HG02973 (cell line): ENCODE data around the gene LITAFD.
"Not testable (repeated sequence)": the region's sequence is repeated elsewhere in the genome, so short reads cannot be mapped to it uniquely, and the experiment has no call there.

Experiments
- ATAC-seq: cut with Tn5 transposase; IDR thresholded peaks from one replicate; pipeline ENCODE4 v1.9.1; 2021; ENCODE audit warnings: moderate library complexity; ENCODE audit not compliant: unreplicated experiment

Gene LITAFD

DNA sequence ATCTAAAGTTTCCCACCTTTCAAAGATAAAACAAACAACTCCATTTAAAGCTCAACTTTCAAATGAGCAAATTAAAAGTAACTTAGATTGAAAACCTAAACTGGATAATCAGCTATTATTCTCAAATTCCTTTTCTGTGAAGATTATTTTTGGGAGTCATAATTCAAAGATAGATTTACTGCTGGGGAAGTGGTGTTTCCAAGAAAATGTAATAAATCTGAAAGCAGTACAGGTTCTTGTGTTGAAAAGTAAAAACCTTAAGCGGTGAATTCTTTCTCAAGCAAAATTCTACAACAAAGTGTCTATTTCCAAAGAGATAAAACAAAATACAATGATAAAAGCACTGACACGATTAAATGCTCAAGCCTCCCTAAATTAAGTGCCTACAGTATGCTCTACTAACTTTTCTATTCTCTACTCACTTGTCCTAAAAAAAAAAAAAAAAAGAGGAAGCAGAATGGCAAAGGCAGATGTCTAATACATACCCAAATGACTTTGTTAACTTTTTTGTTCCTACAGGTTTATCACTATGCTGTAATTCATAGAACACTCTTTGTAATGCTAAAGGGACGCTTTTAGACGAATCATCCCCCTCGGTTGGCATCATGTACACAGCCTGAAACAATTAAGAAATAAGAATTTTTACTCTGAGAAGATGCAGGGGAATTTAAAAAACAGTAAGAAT, 34.5 kb downstream of the LITAFD start:
- ATAC-seq, result no peak

DNA sequence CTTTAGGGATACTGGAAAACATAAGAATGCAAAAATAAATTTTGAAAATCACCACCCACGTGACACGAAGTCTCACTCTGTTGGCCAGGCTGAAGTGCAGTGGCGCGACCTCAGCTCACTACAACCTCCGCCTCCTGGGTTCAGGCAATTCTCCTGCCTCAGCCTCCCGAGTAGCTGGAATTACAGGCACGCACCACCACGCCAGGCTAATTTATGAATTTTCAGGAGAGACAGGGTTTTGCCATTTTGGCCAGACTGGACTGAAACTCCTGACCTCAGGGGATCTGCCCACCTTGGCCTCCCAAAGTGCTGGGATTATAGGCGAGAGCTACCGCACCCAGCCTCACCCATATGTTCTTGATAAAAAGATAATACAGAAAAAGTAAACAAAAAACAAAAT, 35.2 kb downstream of the LITAFD start:
- not testable (repeated sequence) for ATAC-seq

DNA sequence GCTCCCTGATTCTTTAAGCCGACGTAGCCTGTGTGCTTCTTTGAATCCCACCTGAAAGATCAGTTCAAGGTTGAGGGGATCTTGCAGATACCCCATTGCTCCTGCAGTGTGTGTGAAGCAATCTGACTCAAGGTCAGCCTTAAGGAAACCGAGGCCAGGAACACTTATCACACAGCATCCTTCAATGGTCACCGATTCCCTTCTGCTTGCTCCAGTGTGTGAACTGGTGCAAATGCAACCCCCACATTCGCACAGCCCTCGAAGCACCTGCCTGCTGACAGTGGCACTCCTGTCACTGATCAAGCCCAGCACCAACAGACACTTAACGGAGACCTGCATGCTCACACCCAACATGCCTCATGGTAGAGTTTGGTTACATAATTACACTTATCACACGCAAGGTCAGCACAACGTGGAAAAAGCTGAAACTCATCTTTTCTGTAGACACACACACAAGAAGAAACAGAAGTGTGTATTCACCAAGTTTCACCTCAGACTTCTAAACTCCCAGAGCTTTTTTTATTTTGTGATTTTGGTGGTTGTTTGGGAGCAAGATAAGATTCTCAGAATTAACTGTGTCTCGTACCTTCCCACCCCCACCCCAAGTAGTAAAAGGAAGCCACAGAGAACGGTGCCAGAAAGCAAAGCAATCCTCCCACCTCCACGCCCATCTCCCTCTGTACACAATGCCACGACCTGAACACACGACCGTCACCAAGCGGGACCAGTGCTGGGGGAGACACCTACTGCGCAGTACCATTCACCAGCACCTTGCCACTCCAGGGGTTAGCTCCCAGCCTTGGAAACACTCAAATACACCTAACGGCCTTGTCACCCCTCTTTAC, 37.2 kb downstream of the LITAFD start:
- ATAC-seq, result no peak

DNA sequence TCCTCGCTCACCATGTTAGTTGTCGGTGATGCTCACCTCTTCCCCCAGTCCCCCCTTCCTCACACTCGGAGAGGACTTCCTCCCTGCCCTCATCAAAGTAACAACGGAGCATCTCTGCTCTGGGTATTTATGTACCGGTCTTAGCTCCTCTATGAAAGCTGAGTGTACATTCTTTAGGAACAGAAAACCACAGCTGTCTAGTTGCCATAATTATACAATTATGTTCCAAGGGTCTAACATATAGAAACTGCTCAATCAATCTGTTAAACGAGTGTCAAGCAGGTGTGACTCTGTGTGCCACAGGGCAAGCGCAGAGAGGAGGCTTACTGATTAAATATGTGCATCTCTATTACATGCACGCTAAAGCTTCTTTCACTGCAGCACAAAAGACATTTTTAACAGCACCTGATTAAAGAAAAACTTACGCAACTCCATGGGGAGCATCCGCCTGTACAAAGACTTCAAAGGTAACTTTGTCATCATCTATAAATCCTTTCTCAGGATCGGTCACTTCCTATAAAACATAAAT, 37.8 kb downstream of the LITAFD start:
- ATAC-seq, result no peak

DNA sequence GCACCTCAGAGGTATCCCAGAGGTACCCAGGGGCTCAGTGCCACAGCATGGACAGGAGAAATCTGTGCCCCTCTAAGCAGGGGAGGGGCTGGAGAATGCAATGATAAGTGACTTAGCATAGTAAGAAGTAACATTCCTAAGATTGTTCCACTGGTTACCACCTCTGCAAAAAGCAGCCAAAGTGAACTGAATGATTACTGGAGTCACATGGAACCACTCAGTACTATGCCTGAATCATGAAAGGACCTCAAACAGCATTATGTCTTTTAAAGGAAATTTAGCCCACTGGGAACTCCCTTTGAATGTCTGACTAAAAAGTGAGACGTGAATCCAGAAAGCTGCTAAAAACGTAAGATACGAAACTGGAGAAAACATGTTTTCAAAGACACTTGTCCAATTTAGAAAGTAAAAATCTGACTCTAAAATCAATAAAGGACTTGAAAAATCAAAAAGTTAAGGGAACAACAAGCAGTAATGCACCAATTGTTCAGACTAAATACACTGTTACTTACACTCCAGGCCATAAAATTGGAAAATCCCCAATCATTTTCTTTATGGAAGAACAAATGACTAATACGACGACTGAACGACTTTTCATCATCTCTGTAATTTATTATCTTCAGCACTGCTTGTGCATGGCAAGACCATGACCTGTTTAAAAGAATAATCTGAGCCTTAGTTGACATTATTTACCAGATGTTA, 38.6 kb downstream of the LITAFD start:
- ATAC-seq, result no peak

DNA sequence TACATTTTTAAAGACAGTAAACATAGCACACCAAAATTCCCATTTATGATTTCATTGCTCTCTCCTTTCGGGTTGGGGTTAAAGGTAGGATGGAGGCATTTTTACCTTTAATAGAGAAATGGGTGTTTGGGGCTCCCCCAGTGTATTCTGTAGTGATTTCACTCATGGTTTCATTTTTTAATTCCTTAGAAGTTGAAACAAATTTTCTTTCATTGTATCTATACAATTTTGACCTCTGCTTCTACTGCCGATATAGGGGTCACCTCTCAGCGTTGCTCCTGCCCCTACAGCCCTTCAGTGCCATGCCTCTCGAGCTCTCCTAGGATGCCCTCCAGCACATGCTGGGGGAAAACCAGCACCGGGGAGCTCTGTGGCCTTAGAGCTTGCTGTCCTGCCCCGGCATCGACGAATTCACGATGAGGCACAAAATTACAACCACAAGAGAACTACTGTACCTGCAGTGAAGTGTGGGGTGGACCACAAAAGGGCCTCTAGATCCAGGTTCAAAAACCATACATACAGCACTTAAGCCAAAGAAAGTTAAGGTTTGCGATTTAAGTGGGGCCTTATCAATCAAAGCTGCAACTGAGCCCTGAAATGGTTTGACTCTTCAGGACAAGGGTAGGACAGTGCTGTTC, 39.3 kb downstream of the LITAFD start:
- ATAC-seq, result no peak

DNA sequence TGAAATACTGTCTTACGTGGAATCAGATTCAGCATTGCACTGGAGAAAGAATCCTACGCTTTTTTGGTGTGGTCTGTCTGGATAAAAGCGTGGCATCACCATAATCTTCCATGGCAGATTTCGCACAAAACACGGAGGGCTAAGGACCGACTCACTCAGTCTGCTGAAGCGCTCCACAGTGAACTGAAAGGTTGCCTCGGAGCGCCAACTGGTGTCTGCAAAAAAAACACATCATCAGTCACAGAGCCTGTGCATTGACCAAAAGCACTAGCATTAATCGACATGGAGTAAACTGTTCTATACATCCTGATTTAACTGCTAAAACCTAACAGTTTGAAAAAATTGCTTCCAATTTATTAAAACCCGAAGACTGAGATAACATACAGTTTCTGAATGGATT, 41.0 kb downstream of the LITAFD start:
- no peak for ATAC-seq

DNA sequence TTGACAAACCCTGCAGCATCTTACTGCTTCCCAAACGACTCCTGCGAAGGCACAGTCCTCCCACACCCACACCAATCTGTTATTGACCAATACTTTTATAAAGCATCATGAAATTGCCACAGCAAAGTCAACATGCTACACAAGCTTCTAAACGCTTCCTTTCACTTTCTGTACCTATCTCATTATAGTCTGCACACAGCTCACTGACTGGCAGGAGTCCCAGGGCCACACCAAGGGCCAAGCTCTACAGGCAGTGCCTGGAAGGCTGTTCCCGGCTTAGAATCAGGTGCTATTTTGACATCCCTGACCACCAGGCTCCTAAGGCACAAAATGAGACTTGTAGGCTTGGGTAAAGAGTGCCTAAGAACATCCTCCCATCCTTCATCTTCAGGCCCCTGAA, 42.1 kb downstream of the LITAFD start:
- ATAC-seq, result no peak

DNA sequence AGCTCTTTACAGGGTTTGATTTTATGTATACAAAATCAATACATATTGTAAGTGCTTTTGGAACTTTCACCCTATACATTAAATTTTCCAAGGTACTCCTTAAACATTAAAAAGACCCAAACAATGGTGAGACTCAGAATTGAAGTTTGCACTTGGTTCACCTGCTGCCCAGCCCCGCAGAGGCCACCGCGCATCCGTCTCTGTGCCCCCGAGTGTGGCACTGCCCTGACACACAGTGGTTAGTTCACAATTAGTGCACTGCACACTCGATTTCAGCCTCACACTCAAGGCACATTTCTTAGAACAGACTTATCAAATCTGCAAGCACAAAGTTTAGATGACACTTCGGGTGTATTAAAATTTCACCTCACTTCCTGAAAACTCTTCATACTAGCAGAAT, 43.3 kb downstream of the LITAFD start:
- ATAC-seq, result no peak

DNA sequence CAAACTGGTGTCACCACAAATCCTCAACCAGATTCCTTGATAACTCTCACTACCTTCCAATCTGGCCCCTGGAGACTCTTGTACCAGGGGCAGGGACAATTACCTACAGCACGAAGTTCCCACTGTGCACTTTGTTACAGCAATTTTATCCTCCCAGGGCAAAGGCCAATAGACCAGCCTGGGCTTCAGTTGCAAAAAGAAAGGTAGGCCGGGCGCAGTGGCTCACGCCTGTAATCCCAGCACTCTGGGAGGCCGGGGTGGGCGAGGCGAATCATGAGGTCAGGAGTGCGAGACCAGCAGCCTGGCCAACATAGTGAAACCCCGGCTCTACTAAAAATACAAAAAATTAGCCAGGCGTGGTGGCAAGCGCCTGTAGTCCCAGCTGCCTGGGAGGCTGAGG, 44.7 kb downstream of the LITAFD start:
- ATAC-seq, result no peak

DNA sequence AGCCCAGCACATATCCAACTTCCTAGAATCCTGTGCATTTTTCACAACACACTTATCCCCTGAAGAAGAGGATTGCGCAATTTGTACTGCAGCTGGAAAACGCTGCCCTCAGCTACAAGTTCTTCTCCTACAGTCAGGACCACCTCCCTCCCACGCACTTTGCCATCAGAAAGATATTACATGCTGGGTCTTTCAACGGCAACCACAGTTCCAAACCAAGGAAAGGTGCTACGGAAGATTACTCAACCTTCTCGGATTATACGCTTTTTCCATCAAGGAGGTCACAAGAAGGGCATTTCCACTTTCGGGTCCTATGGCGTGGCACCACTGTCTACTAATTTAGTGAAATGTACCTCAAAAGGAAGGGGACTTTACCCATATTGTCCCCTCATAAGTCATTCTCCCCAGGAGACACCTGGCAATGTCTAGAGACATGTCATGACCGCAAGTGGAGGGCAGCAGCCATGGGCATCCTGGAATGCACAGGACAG, 46.4 kb downstream of the LITAFD start:
- ATAC-seq, result no peak

DNA sequence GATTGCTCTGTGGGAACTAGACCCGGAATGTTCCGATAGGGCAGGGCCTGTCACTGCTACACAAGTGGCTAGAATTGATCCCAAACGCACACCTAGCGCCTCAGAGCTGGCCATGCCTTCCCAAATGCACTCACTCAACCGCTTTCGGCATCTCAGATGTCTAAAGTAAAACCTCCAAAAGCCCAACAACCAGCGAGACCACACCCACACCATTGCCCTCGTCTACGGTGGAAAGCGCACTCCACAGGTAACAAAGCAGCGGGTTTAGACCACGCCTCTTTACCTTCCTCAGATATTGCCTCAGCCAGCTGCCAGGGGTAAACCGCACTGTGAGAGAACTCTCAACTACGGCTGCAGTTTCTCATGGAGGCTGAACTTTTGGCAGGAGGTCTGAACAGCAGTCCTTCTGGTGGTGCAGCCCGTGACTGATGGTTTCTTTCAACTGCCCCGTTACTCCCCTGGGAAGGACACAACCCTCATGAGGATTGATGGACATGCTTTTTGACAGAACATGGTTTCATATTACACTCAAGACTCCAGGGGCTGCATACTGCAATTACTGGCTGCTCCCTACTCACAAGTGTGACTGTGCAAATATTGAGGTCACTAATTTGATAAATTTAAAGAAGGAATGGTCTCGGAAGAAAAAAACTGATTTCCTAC, 47.1 kb downstream of the LITAFD start:
- no peak for ATAC-seq

DNA sequence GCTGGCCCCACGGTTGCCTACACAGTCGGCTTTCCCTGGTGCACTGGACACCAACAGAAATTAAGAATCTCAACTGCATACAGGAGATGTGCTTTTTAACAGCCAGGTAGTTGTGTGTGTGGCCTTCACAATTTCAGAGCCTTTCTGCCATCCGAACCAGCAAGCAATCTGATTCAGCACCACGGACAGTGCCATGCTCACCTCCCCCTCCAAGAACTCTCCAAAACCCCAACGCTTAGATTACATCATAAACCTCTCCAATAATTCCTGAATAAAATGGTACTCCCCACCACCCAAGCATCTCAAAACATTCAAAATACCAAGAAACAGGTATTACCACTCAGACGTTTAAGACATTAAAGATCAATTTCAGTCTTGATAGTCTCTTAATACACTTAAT, 49.7 kb downstream of the LITAFD start:
- no peak for ATAC-seq

DNA sequence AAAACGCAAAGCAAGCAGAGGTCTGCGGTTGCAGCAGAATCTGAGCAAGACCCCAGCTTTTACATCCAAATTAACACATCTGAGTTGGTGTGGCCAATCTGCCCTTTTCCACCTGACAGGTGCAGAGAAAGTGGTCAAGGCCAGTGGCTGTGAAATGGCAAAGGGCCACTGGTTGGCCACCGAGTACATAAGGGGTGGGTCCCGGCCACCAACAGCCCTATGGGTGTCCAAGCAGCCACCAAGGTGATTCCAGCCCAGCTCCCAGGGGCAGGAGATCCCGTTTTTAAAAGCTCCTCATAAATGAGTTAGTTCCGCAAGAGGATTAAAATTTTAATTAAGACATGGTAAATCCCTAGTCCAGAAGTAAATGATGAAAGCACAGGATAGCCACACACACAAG, 52.5 kb downstream of the LITAFD start:
- ATAC-seq, result no peak
